VCaP (cell line): ENCODE results near the gene SMC4.

Source experiments
- H3K27ac ChIP-seq: fragments of 450-650 bp; 2 replicates; pipeline ENCODE4 v1.5.1; 2017
- CTCF ChIP-seq: fragments of 450-650 bp; conservative IDR thresholded peaks from 2 replicates; pipeline ENCODE4 v1.5.1; 2017; ENCODE audit warnings: mild to moderate bottlenecking, moderate library complexity

Gene SMC4

GRCh38 chr3:160435095-160435494 is 35.6 kb downstream of the SMC4 start:
- no peak for TF ChIP-seq CTCF
- no peak overlapping the region for H3K27ac ChIP-seq

GRCh38 chr3:160435747-160436146 is 36.3 kb downstream of the SMC4 start:
- H3K27ac ChIP-seq = no peak overlapping the region
- TF ChIP-seq CTCF = no peak

GRCh38 chr3:160437083-160437455 is 37.6 kb downstream of the SMC4 start:
- TF ChIP-seq CTCF = no peak
- H3K27ac ChIP-seq = no peak overlapping the region

- no peak overlapping the region for H3K27ac ChIP-seq
- no peak for TF ChIP-seq CTCF
These were observed 41.2 kb downstream of the SMC4 start for GRCh38 chr3:160440687-160441086.

GRCh38 chr3:160444411-160444810 is 45.0 kb downstream of the SMC4 start:
- no peak for TF ChIP-seq CTCF
- no peak overlapping the region for H3K27ac ChIP-seq

- no peak for TF ChIP-seq CTCF
- no peak overlapping the region for H3K27ac ChIP-seq
These were observed 46.4 kb downstream of the SMC4 start for GRCh38 chr3:160445854-160446253.

- no peak overlapping the region for H3K27ac ChIP-seq
- TF ChIP-seq CTCF = no peak
These were observed 47.1 kb downstream of the SMC4 start for GRCh38 chr3:160446522-160447056.
